ENCODE measurements around the gene XRCC6.

- TF ChIP-seq POLR2AphosphoS5 (IDR thresholded peaks at IDR 0.05; ENCODE audit: low read depth, low read length) (no peak), FOXP2 (optimal IDR thresholded peaks at IDR 0.05; ENCODE audit: borderline replicate concordance, extremely low read depth, extremely low read length, insufficient read depth) (no peak)
Measured at GRCh38 chr22:41585898-41586297, 35.2 kb upstream of the XRCC6 start.

Measured in PFSK-1 (cell line).